Testis (tissue), 3 donors: ENCODE data around the gene LRRC18. TPM values are rescaled to one million over a fixed set of nuclear protein-coding genes. Genes with fewer than 3 reads are reported as not detected.

Source experiments
- DNase-seq: peaks from one replicate; pipeline ENCODE4 v3.0.0-alpha.2; 2019
- H3K27ac ChIP-seq, 2 donors: fragments of 200-600 bp; sonication (generic); one replicate each; pipeline ENCODE4 v1.5.1; 2019
- H3K27me3 ChIP-seq: fragments of 200-600 bp; sonication (generic); one replicate; pipeline ENCODE4 v1.5.1; 2019
- H3K36me3 ChIP-seq: fragments of 200-600 bp; sonication (generic); one replicate; pipeline ENCODE4 v1.5.1; 2017; ENCODE audit warnings: low read depth; ENCODE audit errors: missing control alignments
- H3K4me1 ChIP-seq: fragments of 200-600 bp; sonication (generic); one replicate; pipeline ENCODE4 v1.5.1; 2019
- H3K4me3 ChIP-seq, 2 donors: fragments of 200-600 bp; sonication (generic); one replicate each; pipeline ENCODE4 v1.5.1; 2017 to 2019
- H3K9me3 ChIP-seq: fragments of 200-600 bp; sonication (generic); one replicate; pipeline ENCODE4 v1.5.1; 2017
- POLR2A ChIP-seq: fragments of 450-650 bp; IDR thresholded peaks from one replicate; pipeline ENCODE4 v1.6.1; 2017; ENCODE audit warnings: antibody characterized with exemption, mild to moderate bottlenecking, moderate library complexity
- WGBS, 2 donors: methylation state at CpG; one replicate each; pipeline ENCODE4 v1.1.5; 2018; 5-methylcytosine and 5-hydroxymethylcytosine counted together
- intact Hi-C: fragments of 100-400 bp; cut with DNase I; formaldehyde crosslinking; loops from one replicate; pipeline ENCODE4 v1.15.1; 2023; ENCODE audit warnings: low total_unique reads
- polyA plus RNA-seq: library from polyadenylated mRNA; stranded (reverse); fragments of 350-450 nt; fragmentation: Illumina TruSeq; extraction: RNeasy Lipid Tissue Mini Kit (QIAGEN cat#74804); gene quantifications from one replicate; pipeline ENCODE4 v1.2.3, GENCODE V29; 2014; ENCODE audit warnings: low read depth, low replicate concordance; ENCODE audit not compliant: insufficient read depth
- total RNA-seq, 2 donors: library from RNA; depleted of rRNA; stranded (reverse); fragments of >200 nt; gene quantifications; one replicate each; pipeline ENCODE4 v1.2.3, GENCODE V29; 2016
- TF ChIP-seq, protein P1 (sequence below), 3 experiments: fragments of 450-650 bp in 2 of 3; fragments of 200-600 bp in 1 of 3; sonication (generic) in 1 of 3; IDR thresholded peaks; one replicate each; pipeline ENCODE4 v1.5.1; 2016 to 2019; ENCODE audit warnings: antibody characterized with exemption in 3 of 3, mild to moderate bottlenecking in 2 of 3, moderate library complexity in 1 of 3

Gene LRRC18
- total and polyA plus RNA-seq, 3 donors from 2014 or later: 7.8 to 23.1 (median 12.6) TPM

DNA sequence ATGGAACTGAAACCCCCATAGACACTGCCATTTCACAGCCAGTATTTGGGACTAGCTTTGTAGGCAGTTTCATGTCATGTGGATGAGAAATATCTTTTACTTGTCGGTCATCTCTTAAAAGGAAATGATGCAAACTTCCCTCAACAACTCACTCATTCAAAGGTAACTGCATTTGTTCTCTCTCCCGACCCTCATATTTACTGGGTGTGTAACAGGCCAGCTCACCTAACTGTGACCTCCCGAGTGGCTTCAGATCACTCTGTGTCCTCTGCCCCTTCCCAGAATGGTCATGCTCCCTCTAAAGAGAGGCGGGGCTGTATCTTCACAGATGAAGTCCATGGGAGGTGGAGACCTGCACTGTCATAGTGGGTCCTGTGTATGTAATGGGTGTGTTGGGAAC lies 14.7 kb downstream of the LRRC18 start:
- TF ChIP-seq, protein P1, sequence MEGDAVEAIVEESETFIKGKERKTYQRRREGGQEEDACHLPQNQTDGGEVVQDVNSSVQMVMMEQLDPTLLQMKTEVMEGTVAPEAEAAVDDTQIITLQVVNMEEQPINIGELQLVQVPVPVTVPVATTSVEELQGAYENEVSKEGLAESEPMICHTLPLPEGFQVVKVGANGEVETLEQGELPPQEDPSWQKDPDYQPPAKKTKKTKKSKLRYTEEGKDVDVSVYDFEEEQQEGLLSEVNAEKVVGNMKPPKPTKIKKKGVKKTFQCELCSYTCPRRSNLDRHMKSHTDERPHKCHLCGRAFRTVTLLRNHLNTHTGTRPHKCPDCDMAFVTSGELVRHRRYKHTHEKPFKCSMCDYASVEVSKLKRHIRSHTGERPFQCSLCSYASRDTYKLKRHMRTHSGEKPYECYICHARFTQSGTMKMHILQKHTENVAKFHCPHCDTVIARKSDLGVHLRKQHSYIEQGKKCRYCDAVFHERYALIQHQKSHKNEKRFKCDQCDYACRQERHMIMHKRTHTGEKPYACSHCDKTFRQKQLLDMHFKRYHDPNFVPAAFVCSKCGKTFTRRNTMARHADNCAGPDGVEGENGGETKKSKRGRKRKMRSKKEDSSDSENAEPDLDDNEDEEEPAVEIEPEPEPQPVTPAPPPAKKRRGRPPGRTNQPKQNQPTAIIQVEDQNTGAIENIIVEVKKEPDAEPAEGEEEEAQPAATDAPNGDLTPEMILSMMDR (IDR thresholded peaks at IDR 0.05): no peak
- 89 to 95% methylated on average over 4 of the region's 4 CpGs for WGBS, 2 donors
- no peaks in the 10 kb centered on the region for H3K27me3 ChIP-seq
- H3K27ac ChIP-seq: no peak overlapping the region
- intact Hi-C loops: no loop called here
- H3K9me3 ChIP-seq: no peaks in the 10 kb centered on the region
- no peaks in the 10 kb centered on the region for H3K4me1 ChIP-seq
- no peak overlapping the region for H3K4me3 ChIP-seq
- no peaks in the 10 kb centered on the region for H3K36me3 ChIP-seq
- DNase-seq: no peak

GRCh38 chr10:48923748-48924147 lies 15.9 kb downstream of the LRRC18 start:
- Histone ChIP-seq H3K4me1 (no peaks in the 10 kb centered on the region), H3K36me3 (no peaks in the 10 kb centered on the region), H3K9me3 (no peaks in the 10 kb centered on the region), H3K4me3 (no peak overlapping the region), H3K27ac (no peak overlapping the region), H3K27me3 (no peaks in the 10 kb centered on the region)
- TF ChIP-seq, protein P1 (IDR thresholded peaks at IDR 0.05): no peak
- no peak for TF ChIP-seq POLR2A
- no peak for DNase-seq
- intact Hi-C loops: no loop called here
- WGBS, 2 donors: 46 to 59% methylated on average over 3 of the region's 3 CpGs

GRCh38 chr10:48913674-48914073 lies 26.0 kb downstream of the LRRC18 start:
- no peaks in the 10 kb centered on the region for H3K27me3 ChIP-seq
- TF ChIP-seq, protein P1 (IDR thresholded peaks at IDR 0.05): no peak
- TF ChIP-seq POLR2A: no peak
- no peaks in the 10 kb centered on the region for H3K9me3 ChIP-seq
- no peak overlapping the region for H3K4me3 ChIP-seq
- H3K4me1 ChIP-seq: no peaks in the 10 kb centered on the region
- 94 to 96% methylated on average over 11 to 14 of the region's 14 CpGs for WGBS, 2 donors
- no peak for DNase-seq
- H3K27ac ChIP-seq: no peak overlapping the region
- intact Hi-C loops: no loop called here
- no peaks in the 10 kb centered on the region for H3K36me3 ChIP-seq

DNA sequence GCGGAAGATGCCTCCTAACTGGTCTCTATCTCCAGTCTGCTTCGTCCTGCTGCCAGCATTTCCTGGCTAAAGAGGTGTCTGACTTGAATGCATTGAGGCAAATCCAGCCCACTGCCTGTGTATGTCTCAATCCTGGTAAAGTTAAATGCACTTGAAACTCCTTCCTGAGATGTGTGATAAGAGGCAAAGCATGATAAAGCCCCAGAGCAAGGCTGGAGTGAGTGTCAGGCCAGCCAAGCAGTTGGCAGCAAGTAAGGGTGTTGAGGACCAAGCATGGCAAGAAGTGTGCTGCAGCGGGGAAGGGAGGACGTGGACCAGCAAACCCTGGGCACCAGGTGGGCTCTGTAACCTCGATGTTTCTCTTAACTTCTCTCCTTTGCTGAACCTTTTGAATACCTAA lies 29.1 kb downstream of the LRRC18 start:
- no peaks in the 10 kb centered on the region for H3K36me3 ChIP-seq
- H3K4me1 ChIP-seq: no peaks in the 10 kb centered on the region
- WGBS, 2 donors: 87 to 88% methylated on average over 5 of the region's 5 CpGs
- TF ChIP-seq POLR2A: no peak
- TF ChIP-seq, protein P1 (IDR thresholded peaks at IDR 0.05): no peak
- intact Hi-C loops: no loop called here
- H3K4me3 ChIP-seq: no peak overlapping the region
- H3K27me3 ChIP-seq: no peaks in the 10 kb centered on the region
- no peak for DNase-seq
- H3K27ac ChIP-seq: no peak overlapping the region
- no peaks in the 10 kb centered on the region for H3K9me3 ChIP-seq

GRCh38 chr10:48907730-48908129 lies 31.9 kb downstream of the LRRC18 start:
- TF ChIP-seq, protein P1 (IDR thresholded peaks at IDR 0.05): no peak
- no peak for TF ChIP-seq POLR2A
- Histone ChIP-seq H3K27ac (no peak overlapping the region), H3K27me3 (no peaks in the 10 kb centered on the region), H3K4me3 (no peak overlapping the region), H3K36me3 (no peaks in the 10 kb centered on the region), H3K4me1 (no peaks in the 10 kb centered on the region), H3K9me3 (no peaks in the 10 kb centered on the region)
- 88 to 92% methylated on average over 2 to 4 of the region's 4 CpGs for WGBS, 2 donors
- intact Hi-C loops: no loop called here
- no peak for DNase-seq
